Upper lobe of left lung (tissue), 6 donors: Measurements from ENCODE around the gene VENTX. TPM values are rescaled to one million over a fixed set of nuclear protein-coding genes. Genes with fewer than 3 reads are reported as not detected.
A peak's percentile ranks its signal among the peaks of the same experiment; 100 is the strongest.

Experiments used
- ATAC-seq, 2 donors: fragments of 200-7000 bp; cut with Tn5 transposase; one replicate each; pipeline ENCODE4 v1.9.1; 2022; ENCODE audit warnings: mild to moderate bottlenecking in 2 of 2, moderate library complexity in 2 of 2; ENCODE audit not compliant: low FRiP score in 2 of 2
- DNase-seq, 2 donors: peaks; one replicate each; pipeline ENCODE4 v3.0.0-alpha.2; 2019 to 2020
- H3K27ac ChIP-seq, 4 donors: fragments of 200-600 bp; sonication (generic); one replicate each; pipeline ENCODE4 v1.5.1; 2016 to 2019
- H3K27me3 ChIP-seq, 4 donors: fragments of 200-600 bp; sonication (generic); one replicate each; pipeline ENCODE4 v1.5.1; 2017 to 2019
- H3K36me3 ChIP-seq, 4 donors: fragments of 200-600 bp; sonication (generic); one replicate each; pipeline ENCODE4 v1.5.1; 2016 to 2019
- H3K4me1 ChIP-seq, 4 donors: fragments of 200-600 bp; sonication (generic); one replicate each; pipeline ENCODE4 v1.5.1; 2018 to 2019
- H3K4me3 ChIP-seq, 4 donors: fragments of 200-600 bp; sonication (generic); one replicate each; pipeline ENCODE4 v1.5.1; 2017 to 2019; ENCODE audit warnings: mild to moderate bottlenecking in 2 of 4, moderate library complexity in 1 of 4
- H3K9me3 ChIP-seq, 4 donors: fragments of 200-600 bp; sonication (generic); one replicate each; pipeline ENCODE4 v1.5.1; 2018 to 2019
- CTCF ChIP-seq, 6 experiments: fragments of 450-650 bp in 4 of 6; fragments of 200-600 bp in 2 of 6; sonication (generic) in 2 of 6; IDR thresholded peaks; one replicate each; pipeline ENCODE4 v1.5.1; 2016 to 2019; ENCODE audit warnings: antibody characterized with exemption in 6 of 6
- EP300 ChIP-seq, 4 donors: sonication (generic); formaldehyde crosslinking; IDR thresholded peaks; one replicate each; pipeline ENCODE4 v1.5.1; 2017; ENCODE audit warnings: antibody characterized with exemption in 4 of 4, control low read depth in 2 of 4
- POLR2A ChIP-seq, 4 donors: fragments of 450-650 bp; IDR thresholded peaks; one replicate each; pipeline ENCODE4 v1.5.1; 2016 to 2017; ENCODE audit warnings: antibody characterized with exemption in 4 of 4, mild to moderate bottlenecking in 2 of 4
- POLR2AphosphoS5 ChIP-seq, 2 donors: sonication (generic); formaldehyde crosslinking; IDR thresholded peaks; one replicate each; pipeline ENCODE4 v1.5.1; 2017; ENCODE audit warnings: antibody characterized with exemption in 2 of 2
- WGBS, 2 donors: methylation state at CpG; one replicate each; pipeline ENCODE4 v1.1.5; 2017 to 2018; 5-methylcytosine and 5-hydroxymethylcytosine counted together
- total RNA-seq, 6 donors: library from RNA; depleted of rRNA in 4 of 6; stranded (reverse); fragments of >200 nt in 4 of 6; gene quantifications; one replicate each; pipeline versions ENCODE4 v1.1.0 to v1.2.1, GENCODE V29; 2016 to 2021
- donor health status: DM: no; HTN: no; CAD: no; lungs with moderate emphysema.
- donor health status: DM: no; HTN: yes; CAD: no; lungs with severe emphysema.

VENTX gene
- total RNA-seq, 6 donors from 2014 or later: 1.7 to 11.5 (median 4.4) TPM

GRCh38 chr10:133211141-133211830 is 26.4 kb upstream of the VENTX start:
- ATAC-seq: no peak
- Histone ChIP-seq H3K4me3 (no peak overlapping the region), H3K9me3 (no peaks in the 10 kb centered on the region), H3K36me3 (no peaks in the 10 kb centered on the region), H3K27ac (no peak overlapping the region), H3K4me1 (no peaks in the 10 kb centered on the region), H3K27me3 (no peaks in the 10 kb centered on the region)
- TF ChIP-seq POLR2A (IDR thresholded peaks at IDR 0.05) (no peak), POLR2AphosphoS5 (IDR thresholded peaks at IDR 0.05) (no peak), EP300 (IDR thresholded peaks at IDR 0.05) (no peak), CTCF (IDR thresholded peaks at IDR 0.05) (no peak)
- peak in 1 of 2 donors; percentile 73 for DNase-seq
- 86 to 92% methylated on average over 5 to 17 of the region's 25 CpGs for WGBS, 2 donors

DNA sequence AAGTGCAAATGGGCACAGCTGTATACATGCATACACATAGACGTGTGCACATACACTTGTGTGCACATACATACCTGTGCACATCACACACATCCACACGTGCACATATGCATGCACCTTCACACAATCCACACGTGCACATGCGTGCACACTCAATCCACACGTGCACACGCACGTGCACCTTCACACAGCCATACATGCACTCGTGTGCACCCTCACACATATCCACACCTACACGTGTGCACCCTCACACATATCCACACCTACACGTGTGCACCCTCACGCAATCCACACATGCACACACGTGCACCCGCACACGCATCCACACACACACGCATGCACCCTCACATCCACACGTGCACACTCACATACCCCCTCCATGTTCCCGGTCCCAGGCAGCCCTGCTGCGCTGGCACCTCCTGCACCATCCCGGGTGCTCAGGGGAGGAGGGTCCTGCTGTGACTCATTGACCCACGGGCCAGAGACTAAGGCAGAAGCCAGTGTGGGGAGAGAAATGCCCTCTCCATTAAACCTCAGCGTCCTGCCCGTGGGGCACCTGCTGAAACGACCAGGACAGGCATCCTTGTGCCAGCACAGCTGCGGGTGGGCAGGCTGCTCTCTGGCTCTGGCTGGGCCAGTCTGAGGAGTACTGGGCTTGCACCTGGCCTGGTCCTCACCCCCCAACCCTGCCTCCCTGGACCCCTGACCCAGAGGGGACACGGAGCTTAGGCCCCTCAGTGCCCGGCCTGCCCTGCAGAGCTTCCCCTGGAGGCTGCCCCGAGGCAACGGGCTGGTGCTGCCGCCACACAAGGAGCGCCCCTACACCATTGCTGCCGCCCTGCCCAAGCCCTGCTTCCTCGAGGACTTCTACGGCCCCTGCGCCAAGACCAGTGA is 25.4 kb upstream of the VENTX start:
- no peak for ATAC-seq
- H3K4me1 ChIP-seq: no peaks in the 10 kb centered on the region

DNA sequence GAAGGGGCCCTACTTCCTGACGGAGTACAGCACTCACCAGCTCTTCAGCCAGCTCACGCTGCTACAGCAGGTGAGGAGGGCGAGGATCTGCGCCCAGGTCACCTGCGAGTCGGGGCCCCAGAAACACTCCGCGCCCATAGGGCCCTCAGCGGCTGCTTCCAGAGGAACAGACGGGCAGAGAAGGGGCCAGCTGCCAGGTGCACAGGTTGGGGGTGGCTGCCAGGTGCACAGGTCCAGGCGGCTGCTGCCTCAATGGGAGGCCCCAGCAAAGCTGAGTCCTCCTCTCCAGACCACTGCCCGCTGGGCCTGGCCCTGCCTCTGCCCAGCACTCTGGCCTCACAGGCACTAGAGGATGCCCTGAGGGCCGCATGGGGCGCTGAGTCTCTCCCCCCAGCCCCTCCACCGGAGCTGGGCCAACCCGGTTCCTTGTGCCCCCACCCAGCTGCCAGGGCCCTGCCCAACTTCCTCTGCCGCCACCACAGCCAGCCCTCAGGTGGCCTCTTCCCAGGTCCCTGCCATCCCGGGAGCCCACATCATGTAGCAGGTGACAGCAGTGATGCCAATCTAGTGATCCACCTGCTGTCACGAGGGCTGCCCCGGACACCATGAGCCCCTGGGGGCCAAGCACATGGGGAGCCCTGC is 24.7 kb upstream of the VENTX start:
- Histone ChIP-seq H3K27ac (no peak overlapping the region), H3K4me3 (no peak overlapping the region), H3K9me3 (no peaks in the 10 kb centered on the region), H3K36me3 (no peaks in the 10 kb centered on the region), H3K4me1 (no peaks in the 10 kb centered on the region), H3K27me3 (no peaks in the 10 kb centered on the region)
- TF ChIP-seq CTCF (IDR thresholded peaks at IDR 0.05): no peak
- TF ChIP-seq POLR2A (IDR thresholded peaks at IDR 0.05): no peak
- TF ChIP-seq POLR2AphosphoS5 (IDR thresholded peaks at IDR 0.05): no peak
- TF ChIP-seq EP300 (IDR thresholded peaks at IDR 0.05): no peak
- no peak for ATAC-seq
- 60 to 83% methylated on average over 8 to 20 of the region's 20 CpGs for whole genome bisulfite sequencing, 2 donors
- peak in 1 of 2 donors; percentile 67 for DNase-seq

More for the DNA sequence above, 25.4 kb upstream of the VENTX start:
- no peaks in the 10 kb centered on the region for H3K27me3 ChIP-seq
- 88% methylated on average over 24 to 34 of the region's 34 CpGs for WGBS, 2 donors
- peak in 1 of 2 donors; percentile 64 for DNase-seq
- peak overlapping the region in 1 of 4 donors; percentile 26 for H3K27ac ChIP-seq
- H3K9me3 ChIP-seq: no peaks in the 10 kb centered on the region
- no peak overlapping the region for H3K4me3 ChIP-seq
- TF ChIP-seq EP300 (IDR thresholded peaks at IDR 0.05) (no peak), CTCF (IDR thresholded peaks at IDR 0.05) (no peak), POLR2A (IDR thresholded peaks at IDR 0.05) (no peak), POLR2AphosphoS5 (IDR thresholded peaks at IDR 0.05) (no peak)
- no peaks in the 10 kb centered on the region for H3K36me3 ChIP-seq

GRCh38 chr10:133213641-133214467 is 23.8 kb upstream of the VENTX start:
- no peaks in the 10 kb centered on the region for H3K27me3 ChIP-seq
- no peak overlapping the region for H3K4me3 ChIP-seq
- H3K36me3 ChIP-seq: no peaks in the 10 kb centered on the region
- no peaks in the 10 kb centered on the region for H3K9me3 ChIP-seq
- ATAC-seq (no peak), DNase-seq (peak in 1 of 2 donors; percentile 71)
- H3K27ac ChIP-seq: no peak overlapping the region
- no peaks in the 10 kb centered on the region for H3K4me1 ChIP-seq
- TF ChIP-seq CTCF (IDR thresholded peaks at IDR 0.05) (no peak), POLR2AphosphoS5 (IDR thresholded peaks at IDR 0.05) (no peak), EP300 (IDR thresholded peaks at IDR 0.05) (no peak), POLR2A (IDR thresholded peaks at IDR 0.05) (no peak)
- 87 to 90% methylated on average over 15 to 32 of the region's 32 CpGs for whole genome bisulfite sequencing, 2 donors
